Smooth muscle cell of the brain vasculature (primary cell): ENCODE results near the gene FBXW11.
"Not testable (repeated sequence)": the region's sequence is repeated elsewhere in the genome, so short reads cannot be mapped to it uniquely, and the experiment has no call there.

Source experiments
- DNase-seq: peaks from one replicate; pipeline ENCODE4 v3.0.0-alpha.2; 2012; ENCODE audit warnings: low read depth, low spot score

Gene FBXW11

DNA sequence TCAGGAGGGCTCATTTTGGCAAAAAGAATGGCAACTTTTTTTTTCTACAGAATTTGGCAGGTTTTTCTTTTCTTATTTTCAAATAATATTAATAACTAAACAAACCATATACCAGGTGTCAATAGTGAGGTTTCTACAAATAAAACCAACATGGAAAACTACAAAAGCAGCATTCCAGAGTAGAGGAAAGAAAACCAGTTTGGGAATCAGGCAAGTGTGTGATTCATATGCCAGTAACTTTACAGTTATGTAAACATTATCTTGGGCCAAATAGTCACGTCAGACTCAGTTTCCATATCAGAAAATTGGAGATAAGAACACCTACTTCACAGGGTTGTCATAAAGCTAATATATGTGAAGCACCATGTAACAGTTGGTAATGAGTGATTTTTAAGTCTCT is 51.7 kb downstream of the FBXW11 start:
- DNase-seq, result no peak

DNA sequence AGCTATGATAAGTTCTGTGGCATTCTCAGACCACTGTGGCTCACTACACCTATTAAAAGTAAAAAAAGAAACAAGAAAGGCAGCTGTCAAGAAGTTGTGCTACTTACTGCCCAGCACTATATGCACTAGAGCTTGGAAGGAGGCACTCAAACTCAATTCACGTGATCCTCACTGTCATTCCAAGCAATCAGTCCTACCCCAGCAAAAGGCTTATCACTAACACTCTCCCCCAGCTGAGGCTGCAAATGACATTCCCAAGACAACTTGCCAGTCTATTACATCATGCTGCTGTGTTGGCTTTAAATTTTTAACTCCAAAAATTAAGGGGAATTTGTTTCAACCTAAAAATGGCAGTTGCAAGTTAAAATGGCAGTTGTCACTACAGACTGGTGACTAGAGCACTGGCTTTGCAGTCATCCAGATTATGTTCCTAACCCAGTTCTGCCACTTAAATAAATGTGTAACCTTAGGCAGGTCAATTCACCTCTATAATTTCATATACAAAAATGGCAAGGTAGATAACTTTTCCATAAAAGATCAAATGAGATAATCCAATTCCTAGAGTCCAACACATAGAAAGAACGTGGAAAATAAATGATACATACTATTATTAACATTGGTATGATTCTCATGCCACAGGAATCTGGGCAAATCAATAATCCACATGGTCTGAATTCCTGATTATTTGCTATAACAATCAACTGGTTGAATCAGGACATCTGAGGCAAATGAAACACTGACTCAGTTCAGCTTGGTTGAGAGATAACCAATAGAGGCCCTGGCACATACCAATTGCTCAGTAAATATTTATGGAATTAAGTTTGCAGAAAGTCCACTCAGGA is 52.4 kb downstream of the FBXW11 start:
- DNase-seq, result no peak

DNA sequence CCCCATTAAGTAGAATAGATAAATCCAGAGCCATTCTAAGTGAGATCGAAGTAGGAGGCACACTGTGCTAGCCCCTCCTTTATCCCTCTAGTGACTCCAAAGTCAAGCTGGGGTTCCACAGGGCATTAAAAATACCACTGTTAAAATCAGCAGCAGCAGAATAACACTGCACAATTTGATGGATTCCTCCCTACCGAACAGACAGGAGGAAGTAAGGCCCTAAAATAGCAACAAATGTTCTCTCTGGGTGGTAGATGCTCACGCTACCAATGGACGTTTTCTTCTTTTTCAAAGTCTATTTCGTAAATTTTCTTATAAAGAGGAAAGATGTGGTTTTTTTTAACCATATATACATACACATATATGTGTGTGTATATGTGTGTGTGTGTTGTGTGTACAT is 54.4 kb downstream of the FBXW11 start:
- no peak for DNase-seq

DNA sequence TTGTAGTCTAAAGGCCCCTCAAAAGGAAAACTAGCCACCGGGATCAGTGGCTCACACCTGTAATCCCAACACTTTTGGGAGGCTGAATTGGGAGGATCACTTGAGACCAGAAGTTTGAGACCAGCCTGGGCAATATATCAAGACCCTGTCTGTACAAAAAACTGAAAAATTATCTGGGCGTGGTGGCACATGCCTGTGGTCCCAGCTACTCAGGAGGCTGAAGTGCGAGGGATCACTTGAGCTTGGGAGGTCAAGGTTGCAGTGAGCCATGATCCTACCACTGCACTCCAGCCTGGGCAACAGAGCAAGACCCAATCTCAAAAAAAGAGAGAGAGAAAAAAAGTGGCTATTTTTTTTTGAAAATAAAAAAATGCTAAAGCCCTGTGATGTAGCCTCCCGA is 55.2 kb downstream of the FBXW11 start:
- no peak for DNase-seq

DNA sequence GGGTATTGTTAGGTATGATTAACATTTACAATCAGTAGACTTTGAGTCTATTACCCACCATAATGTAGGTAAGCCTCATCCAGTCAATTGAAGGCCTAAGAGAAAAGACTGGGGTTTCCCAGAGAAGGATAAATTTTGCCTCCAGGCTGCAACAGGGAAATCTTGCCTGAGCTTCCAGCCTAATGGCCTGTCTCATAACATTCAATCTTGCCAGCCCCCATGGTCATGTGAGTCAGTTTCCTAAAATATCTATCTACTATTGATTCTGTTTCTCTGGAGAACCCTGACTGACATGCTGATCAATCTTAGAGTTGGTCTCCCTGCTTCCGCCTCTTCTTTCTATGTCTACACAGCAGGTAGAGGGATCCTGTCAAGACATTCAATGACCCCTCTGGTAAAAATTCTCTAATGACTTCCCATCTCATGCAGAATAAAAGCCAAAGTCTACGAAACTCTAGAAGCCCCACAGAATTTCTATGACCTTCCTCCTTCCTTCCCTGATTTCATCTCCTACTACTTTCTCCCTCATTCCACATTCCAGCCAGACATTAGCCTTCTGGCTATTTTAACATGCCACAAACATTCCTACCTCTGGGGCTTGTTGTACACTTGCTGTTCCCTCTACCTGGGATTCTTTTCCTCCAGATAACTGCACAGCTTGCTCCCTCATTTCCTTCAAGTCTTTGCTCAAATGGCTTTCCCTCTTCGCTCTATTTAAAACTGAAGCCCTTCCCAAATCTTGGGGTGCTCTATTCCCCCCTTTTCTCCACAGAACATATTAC is 60.2 kb downstream of the FBXW11 start:
- DNase-seq, result no peak

DNA sequence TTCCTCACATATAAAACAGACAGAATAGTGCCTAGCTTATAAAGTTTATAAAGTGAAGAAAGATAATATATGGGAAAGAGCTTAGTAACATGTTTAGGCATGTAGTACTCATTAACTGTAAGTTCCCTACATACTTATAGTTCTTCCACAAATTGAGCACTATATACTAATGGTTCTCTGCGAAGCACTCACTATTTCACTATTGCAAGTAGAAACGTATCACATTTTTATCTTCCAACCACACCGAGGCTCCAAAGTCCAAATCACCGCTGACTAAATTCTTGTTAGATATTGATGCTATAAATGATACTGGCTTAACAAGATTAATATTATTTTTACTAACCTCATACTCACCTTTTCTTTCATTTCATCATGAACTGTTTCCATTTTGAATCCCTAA is 61.0 kb downstream of the FBXW11 start:
- DNase-seq, result no peak

DNA sequence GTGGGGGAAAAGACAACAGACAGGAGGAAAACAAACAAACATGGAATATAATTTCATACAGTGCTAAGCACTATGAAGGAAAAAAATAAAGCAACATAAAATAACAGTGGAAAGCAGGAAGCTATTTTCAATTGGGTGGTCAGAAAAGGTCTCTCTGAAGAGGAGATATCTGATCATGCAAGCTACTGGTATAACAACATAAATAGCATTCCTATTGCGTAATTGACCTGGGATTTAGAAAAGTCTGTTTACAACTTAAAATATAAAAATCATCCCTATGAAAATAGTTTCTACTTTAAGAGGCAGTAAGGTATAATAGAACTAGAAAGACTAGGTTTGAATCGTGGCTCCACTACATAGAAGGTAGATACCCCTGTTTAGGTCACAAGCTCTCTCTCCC is 61.4 kb downstream of the FBXW11 start:
- DNase-seq, result no peak

DNA sequence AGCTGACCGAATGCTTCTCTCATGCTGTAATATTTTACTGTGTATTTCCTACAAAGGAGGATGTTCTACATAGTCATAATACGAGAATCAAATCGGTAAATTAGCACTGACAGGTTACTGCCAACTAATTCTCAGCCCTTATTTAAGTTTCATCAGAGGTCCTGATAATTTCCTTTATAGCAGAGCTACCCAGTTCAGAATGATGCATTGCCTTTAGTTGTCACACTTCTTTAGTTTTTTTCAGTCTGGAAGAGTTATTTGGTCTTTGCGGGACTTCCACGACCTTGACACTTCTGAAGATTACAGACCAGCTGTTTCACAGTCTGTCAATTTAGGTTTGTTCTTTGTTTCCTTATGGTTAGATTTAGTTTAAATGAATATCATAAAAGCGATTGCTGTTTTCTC is 64.3 kb downstream of the FBXW11 start:
- DNase-seq, result not testable (repeated sequence)

DNA sequence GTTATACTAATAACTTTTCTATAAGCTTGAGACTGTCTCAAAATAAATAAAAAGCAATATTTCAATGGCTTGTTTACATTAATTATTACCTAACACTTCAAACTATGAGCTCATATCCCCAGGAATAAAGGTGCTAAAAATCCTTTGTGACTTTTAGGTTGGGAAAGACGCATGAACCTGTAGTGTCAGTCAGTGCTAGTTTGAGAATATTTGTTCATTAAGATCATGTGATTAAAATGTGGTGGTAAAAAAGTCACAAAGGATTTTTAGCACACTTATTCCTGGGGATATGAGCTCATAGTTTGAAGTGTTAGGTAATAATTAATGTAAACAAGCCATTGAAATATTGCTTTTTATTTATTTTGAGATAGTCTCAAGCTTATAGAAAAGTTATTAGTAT is 64.8 kb downstream of the FBXW11 start:
- DNase-seq, result not testable (repeated sequence)

DNA sequence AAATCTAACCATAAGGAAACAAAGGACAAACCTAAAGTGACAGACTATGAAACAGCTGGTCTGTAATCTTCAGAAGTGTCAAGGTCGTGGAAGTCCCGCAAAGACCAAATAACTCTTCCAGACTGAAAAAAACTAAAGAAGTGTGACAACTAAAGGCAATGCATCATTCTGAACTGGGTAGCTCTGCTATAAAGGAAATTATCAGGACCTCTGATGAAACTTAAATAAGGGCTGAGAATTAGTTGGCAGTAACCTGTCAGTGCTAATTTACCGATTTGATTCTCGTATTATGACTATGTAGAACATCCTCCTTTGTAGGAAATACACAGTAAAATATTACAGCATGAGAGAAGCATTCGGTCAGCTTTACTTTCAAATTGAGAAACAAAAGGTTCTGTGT is 65.2 kb downstream of the FBXW11 start:
- DNase-seq, result not testable (repeated sequence)

DNA sequence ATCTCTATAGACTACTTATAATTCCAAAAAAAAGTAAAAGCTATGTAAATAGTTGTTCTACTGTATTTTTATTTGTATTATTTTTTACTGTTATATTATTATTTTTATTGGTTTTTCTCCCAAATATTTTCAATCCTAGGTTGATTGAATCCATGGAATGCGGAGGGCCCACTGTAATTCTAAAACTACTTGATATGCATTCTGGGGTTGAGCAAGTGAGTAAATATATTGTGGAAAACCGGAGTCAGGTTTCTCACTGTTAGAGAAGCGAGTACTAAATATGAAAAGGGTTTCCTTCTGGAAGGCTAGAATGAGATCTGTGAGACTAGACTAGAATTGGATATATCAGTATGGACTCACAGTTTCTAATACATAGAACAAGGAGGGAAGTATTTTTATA is 66.5 kb downstream of the FBXW11 start:
- no peak for DNase-seq

DNA sequence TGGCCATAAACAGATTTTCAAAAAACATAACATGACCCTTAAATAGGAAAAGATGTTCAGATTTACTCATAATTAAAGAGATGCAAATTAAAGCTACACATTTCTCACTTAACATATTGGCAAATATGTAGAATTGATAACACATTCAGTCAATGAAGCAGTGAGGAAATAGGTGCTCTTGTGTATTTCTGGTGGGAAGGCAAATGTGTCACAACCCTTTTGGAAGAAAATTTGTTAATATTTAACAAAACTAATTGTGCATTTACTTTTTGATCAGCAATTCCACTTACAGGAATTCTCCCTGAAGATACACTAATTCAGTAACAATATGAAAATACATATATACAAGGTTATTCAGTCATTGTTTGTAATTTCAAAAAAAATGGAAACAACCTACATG is 68.1 kb downstream of the FBXW11 start:
- DNase-seq, result no peak

DNA sequence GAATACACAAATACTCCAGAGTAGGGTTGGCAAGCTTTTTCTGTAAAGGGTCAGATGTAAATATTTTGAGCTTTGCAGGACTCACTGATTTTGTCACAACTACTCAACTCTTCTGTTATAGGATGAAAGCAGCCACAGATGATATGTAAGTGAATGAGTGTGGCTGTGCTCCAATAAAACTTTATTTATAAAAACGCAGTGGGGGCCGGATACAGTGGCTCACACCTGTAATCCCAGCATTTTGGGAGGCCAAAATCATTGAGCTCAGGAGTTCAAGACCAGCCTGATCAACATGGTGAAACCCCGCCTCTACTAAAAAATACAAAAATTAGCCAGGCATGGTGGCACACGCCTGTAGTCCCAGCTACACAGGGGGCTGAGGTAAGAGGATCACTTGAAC is 69.1 kb downstream of the FBXW11 start:
- DNase-seq, result no peak

DNA sequence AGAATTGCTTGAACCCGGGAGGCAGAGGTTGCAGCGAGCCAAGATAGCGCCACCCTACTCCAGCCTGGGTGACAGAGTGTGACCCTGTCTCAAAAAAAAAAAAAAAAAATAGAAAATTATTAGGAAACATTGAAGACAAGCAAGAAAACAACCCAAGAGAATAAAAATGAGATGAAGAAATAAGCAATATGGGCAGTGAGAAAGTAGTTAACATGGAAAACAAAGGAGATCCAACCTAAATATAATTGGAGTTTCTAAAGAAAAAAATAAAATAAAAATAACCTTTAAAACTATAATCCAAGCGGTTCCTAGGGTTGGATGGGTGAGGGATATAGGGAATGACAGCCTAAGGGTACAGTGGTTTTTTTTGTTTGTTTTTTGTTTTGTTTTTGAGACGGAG is 71.9 kb downstream of the FBXW11 start:
- DNase-seq, result no peak

DNA sequence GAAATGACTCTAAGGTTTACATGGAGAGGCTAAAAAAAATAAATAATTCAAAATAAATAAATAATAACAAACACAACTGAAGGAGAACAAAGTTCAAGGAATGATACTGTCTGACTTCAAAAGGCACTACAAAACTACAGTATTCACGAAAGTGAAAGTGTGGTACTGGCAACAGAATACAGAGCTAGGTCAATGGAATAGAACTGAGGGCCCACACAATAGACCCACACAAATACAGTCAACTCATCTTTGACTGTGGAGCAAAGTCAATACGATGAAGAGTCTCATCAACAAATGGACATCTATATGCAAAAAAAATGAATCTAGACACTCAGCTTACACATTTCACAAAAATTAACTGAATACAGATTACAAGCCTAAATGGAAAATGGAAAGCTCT is 75.3 kb downstream of the FBXW11 start:
- no peak for DNase-seq

DNA sequence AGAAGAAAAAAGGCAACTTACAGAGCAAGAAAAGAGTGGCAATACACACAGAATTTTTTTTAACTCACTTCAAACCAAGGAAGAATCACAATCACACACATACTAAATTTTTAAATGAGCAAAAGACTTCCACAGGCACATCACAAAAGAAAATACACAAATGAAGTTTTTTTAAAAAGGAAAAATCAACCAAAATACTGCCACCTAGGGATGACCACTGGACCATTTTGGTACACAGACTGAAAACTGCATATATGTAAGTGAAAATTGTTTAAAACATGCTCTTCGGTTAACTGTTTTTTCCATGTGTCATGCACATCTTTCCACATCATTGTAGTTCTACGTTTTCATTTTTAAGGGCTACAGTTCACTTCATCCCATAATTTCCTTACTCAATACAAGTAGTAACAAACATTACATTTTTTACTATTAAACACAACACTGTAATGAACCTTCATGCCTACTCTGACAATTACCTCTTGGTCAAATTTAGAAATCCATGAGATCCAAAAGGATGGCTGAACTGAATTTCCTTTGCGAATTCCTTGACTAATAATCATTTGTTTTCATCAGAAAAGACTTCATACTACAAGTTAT is 79.0 kb downstream of the FBXW11 start:
- no peak for DNase-seq

DNA sequence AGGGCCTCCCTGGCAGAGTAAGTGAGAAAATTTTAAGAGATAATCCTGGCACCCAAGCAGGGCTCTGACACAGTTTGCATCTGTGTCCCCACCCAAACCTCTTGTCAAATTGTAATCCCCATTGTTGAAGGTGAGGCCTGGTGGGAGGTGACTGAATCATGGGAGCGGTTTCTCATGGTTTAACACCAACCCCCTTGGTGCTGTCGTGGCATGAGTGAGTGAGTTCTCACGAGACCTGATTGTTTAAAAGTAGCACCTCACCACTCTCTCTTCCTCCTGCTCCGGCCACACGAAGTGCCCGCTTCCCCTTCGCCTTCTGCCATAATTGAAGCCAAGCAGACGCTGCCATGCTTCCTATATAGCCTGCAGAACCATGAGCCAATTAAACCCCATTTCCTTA is 80.1 kb downstream of the FBXW11 start:
- DNase-seq, result no peak

DNA sequence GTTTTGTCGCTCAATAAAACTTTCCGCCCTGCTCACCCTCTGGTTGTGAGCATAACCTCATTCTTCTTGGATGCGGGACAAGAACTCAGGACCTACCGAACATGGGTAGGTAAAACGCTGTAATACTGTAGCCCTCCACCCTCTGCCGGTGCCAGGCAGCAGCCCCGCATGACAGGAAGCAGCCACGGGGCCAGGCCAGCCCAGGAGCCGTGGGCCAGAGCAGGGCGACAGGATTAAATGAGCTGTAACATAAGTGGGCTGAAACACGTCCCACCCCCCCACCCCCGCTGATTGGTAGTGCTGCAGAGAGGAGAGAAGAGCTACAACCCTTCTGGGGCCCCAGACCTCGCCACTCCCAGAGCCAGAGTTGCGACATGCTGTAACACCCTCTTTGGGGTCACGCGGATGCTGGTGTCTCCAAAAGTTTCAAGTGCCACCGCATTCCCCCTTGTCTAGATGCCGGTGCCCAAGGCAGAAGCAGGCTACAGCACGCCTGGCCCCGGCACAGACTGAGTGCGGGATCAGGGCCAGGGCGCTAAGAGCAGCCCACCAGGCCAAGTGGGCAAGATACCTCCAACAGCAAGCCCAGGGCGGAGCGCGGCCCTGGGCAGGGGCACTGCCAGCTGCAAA is 81.8 kb downstream of the FBXW11 start:
- DNase-seq, result no peak

DNA sequence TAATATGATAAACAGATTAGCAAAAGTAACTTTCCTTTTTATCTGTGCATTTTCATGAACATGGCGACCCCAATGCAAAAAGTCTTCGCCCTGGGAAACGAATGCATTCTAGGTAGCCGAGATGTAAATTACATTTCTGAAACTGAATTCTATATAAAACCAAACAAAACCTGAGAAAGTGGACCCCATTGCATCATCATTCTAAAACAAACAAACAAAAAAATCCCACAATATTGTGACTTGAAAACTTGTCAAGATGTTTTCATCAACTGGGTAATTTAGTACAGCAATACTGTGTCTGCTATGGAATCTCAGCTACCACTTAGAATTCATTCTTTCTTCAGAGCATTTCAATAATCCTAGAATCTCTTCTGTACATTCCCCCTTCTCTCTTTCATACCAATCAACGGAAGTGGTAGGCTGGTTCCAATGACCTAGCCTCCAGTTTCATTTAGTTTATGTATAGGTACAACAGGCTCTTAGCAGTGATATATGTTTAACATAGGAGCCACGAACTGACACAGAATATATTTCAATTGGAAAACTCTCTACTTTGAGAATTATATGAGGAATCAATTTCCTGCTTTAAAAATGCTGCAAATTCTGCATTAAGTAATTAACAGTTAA is 85.6 kb downstream of the FBXW11 start:
- DNase-seq, result no peak

DNA sequence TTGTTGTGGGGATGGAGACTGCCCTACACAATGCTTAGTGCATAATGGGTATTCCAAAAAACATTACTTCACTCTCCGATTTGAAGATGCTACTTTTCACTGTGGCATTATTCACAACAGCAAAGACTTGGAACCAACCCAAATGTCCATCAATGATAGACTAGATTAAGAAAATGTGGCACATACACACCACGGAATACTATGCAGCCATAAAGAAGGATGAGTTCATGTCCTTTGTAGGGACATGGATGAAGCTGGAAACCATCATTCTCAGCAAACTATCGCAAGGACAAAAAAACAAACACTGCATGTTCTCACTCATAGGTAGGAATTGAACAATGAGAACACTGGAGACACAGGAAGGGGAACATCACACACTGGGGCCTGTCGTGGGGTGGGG is 90.7 kb downstream of the FBXW11 start:
- DNase-seq, result not testable (repeated sequence)

DNA sequence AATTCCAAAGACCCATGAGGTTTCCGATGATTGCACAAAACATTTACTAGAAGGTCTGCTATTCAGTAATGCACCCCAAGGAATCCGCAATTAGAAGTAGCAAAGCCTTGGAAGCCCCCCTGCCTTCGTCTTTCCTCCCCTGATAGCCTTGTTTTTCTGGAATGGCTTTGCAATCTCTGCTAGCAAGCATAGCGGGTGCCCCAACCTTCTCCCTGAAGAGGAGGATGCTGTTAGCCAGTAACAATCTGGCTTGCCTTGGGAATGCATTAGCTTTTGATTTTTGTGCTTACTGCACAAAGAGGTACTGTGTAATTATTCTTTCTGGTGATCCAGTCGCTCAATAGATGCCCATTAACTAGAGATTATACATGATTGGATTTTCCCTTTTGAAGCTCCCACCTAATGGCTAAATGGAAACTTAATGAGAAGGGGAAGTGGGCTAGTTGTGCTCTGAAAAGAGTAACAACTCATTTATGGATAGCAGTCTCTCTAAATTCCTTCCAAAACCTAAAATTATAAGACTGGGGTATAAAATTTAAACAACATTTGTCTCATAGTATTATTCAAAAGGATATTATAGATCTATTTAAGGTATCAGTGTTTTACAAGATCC is 91.6 kb downstream of the FBXW11 start:
- DNase-seq, result no peak

DNA sequence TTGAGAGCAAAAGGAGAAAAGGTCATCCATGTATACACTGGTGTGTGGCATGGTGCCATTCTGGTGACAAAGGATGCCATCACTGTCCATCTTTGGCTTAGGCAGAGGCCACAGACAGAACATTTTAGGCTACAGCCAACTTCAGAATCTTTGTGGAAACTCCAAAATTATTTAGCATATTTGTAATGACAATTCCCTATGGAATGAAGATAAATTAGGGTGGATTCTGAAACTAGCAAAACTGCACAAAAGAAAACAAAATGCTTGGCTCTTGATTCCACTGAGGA is 92.5 kb downstream of the FBXW11 start:
- DNase-seq, result no peak
